GM23248 (cell line): ENCODE results near the gene PIGQ.

Experiments used
- EZH2 ChIP-seq: fragments of 200-600 bp; sonication (generic); IDR thresholded peaks from 2 replicates; pipeline ENCODE4 v1.6.1; 2018; ENCODE audit warnings: antibody characterized with exemption, mild to moderate bottlenecking; ENCODE audit not compliant: insufficient read depth, poor library complexity, severe bottlenecking
- EZH2phosphoT487 ChIP-seq: fragments of 200-600 bp; sonication (generic); IDR thresholded peaks from 2 replicates; pipeline ENCODE4 v1.6.1; 2018; ENCODE audit warnings: antibody characterized with exemption, moderate library complexity, mild to moderate bottlenecking, low read depth; ENCODE audit not compliant: insufficient read depth

GRCh38 chr16:578232-578869 lies 8.6 kb downstream of the PIGQ start:
- TF ChIP-seq EZH2 (no peak), EZH2phosphoT487 (no peak)
